ENCODE measurements around the gene BBS12.

The BBS12 gene

DNA sequence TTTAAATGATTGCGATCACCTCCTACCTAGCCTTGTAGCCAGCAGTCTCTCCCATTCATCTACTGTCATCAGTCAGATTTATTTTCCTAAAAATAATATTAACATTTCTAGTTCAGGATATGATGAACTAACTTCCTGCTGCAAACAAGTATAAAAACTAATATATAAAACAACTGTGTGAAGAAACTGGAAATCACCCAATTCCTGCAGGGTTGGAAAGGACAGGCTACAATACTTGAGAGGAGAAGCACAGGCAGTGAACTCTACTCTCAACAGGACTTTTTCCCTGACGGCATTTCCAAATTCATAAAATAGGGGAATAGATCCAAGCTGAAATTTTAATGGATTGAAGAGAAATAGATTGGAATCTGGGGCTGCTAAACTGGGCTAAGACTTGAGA lies 14.2 kb upstream of the BBS12 start:
- Histone ChIP-seq H3K27me3 (ENCODE audit: control insufficient read depth, insufficient read depth, low read length) (no peaks in the 10 kb centered on the region), H3K9me3 (ENCODE audit: control insufficient read depth, low read length) (no peaks in the 10 kb centered on the region), H3K9ac (ENCODE audit: low read length) (no peak overlapping the region), H3K4me3 (ENCODE audit: low read length) (no peak overlapping the region), H3K36me3 (ENCODE audit: control insufficient read depth, insufficient read depth, low read length) (no peaks in the 10 kb centered on the region), H3K4me1 (ENCODE audit: control insufficient read depth, insufficient read depth, low read length) (no peaks in the 10 kb centered on the region)

DNA sequence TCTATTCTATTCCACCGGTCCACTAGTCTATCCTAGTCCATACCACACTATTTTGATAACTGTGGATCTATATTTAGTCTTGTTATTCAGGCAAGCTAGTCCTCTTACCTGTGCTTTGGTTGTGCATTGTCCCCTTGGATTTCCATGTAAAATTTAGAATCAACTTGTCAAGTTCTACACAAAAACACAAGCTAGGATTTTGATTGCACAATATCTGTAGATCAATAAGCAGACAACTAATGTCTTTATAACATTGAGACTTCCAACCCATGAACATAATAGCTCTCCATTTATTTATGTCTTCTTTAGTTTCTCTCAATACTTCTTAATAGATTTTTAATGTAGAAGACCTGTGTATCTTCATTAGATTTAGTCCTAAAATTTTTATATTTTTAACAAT lies 10.2 kb upstream of the BBS12 start:
- H3K4me1 ChIP-seq (ENCODE audit: control insufficient read depth, insufficient read depth, low read length), result no peaks in the 10 kb centered on the region
- H3K9me3 ChIP-seq (ENCODE audit: control insufficient read depth, low read length), result no peaks in the 10 kb centered on the region
- no peaks in the 10 kb centered on the region for H3K36me3 ChIP-seq (ENCODE audit: control insufficient read depth, insufficient read depth, low read length)
- no peaks in the 10 kb centered on the region for H3K27me3 ChIP-seq (ENCODE audit: control insufficient read depth, insufficient read depth, low read length)
- no peak overlapping the region for H3K4me3 ChIP-seq (ENCODE audit: low read length)
- no peak overlapping the region for H3K9ac ChIP-seq (ENCODE audit: low read length)

DNA sequence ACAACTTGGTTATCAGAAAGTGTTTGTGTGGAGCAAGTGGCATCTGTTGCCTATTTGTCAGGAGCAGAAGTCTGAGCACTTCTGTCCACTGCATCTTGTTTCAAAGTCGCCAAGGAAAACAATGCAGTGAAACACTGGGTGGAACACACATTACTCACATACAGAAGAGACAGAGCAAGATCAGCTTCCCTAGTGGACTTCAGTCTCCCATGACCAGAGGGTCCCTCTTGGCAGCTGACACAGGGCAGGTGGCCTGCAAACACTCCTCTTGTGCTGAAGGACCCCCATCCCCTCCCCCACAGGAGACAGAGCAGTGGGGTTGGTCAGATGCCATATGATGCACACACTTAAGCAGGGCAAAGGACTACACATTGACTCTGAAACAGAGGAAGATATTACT lies 3.6 kb upstream of the BBS12 start:
- no peak overlapping the region for H3K4me3 ChIP-seq (ENCODE audit: low read length)
- H3K9ac ChIP-seq (ENCODE audit: low read length), result no peak overlapping the region
- no peaks in the 10 kb centered on the region for H3K36me3 ChIP-seq (ENCODE audit: control insufficient read depth, insufficient read depth, low read length)
- peaks cover 6% of the 10 kb centered on the region for H3K4me1 ChIP-seq (ENCODE audit: control insufficient read depth, insufficient read depth, low read length)
- no peaks in the 10 kb centered on the region for H3K9me3 ChIP-seq (ENCODE audit: control insufficient read depth, low read length)
- H3K27me3 ChIP-seq (ENCODE audit: control insufficient read depth, insufficient read depth, low read length), result no peaks in the 10 kb centered on the region

DNA sequence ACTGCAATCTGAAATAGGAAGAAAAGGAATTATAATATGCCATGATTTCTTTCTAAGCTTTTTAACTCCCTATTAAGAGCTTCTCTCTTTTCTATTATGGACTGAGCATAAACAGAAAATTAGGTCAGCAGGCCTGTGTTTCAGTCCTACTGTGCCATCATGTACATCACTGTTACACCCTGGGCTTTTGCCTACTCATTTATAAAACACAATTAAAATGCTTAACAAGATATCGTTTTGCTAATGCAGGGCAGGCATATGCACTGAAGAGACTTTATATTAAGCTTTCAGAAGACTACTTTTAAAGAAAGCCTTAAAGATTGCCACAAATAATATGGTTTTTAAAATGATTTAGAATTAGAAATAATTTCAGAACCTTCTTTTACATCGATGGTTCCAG lies 828 bp upstream of the BBS12 start:
- Histone ChIP-seq H3K4me3 (ENCODE audit: low read length) (no peak overlapping the region), H3K9ac (ENCODE audit: low read length) (peak overlapping the region; percentile 75), H3K4me1 (ENCODE audit: control insufficient read depth, insufficient read depth, low read length) (peaks cover 8% of the 10 kb centered on the region), H3K27me3 (ENCODE audit: control insufficient read depth, insufficient read depth, low read length) (no peaks in the 10 kb centered on the region), H3K36me3 (ENCODE audit: control insufficient read depth, insufficient read depth, low read length) (no peaks in the 10 kb centered on the region), H3K9me3 (ENCODE audit: control insufficient read depth, low read length) (no peaks in the 10 kb centered on the region)

DNA sequence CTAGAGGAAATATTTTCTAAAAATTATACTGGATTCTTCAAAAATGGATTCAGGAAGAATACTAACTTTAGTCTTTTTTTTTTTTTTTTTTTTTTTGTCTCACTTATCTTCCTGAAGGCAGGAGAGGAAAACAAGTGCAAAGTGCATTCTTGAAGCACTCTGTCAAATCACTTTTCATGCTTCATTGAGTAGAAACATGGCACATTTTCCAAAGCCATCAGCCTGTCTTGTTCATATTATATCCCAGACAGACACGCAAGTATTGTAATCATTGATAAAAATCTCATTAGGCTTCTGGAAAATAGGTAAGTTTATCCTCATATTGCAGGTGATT lies 1.2 kb downstream of the BBS12 start:
- Histone ChIP-seq H3K9me3 (ENCODE audit: control insufficient read depth, low read length) (no peaks in the 10 kb centered on the region), H3K4me1 (ENCODE audit: control insufficient read depth, insufficient read depth, low read length) (peaks cover 8% of the 10 kb centered on the region), H3K9ac (ENCODE audit: low read length) (peak overlapping the region; percentile 75), H3K27me3 (ENCODE audit: control insufficient read depth, insufficient read depth, low read length) (no peaks in the 10 kb centered on the region), H3K4me3 (ENCODE audit: low read length) (peak overlapping the region; percentile 49), H3K36me3 (ENCODE audit: control insufficient read depth, insufficient read depth, low read length) (no peaks in the 10 kb centered on the region)

DNA sequence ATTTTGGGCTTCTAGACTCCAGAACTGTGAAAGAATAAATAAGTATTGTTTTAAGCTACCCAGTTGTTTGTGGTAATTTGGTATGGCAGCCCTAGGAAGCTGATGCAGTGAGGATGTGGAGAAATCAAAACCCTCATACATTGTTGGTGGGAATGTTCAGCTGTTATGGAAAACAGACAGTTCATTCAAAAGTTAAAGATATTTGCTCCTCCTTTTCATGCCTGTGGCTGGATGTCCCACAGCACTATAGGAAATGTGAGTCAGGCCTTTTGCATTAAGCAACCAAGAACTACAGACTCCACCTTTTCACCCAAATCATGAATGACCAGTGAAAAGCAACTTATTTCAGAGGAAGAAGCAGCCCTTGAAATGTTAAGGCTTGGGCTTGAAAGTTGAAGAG lies 6.7 kb downstream of the BBS12 start:
- H3K4me1 ChIP-seq (ENCODE audit: control insufficient read depth, insufficient read depth, low read length), result no peaks in the 10 kb centered on the region
- H3K36me3 ChIP-seq (ENCODE audit: control insufficient read depth, insufficient read depth, low read length), result no peaks in the 10 kb centered on the region
- H3K9me3 ChIP-seq (ENCODE audit: control insufficient read depth, low read length), result no peaks in the 10 kb centered on the region
- no peak overlapping the region for H3K4me3 ChIP-seq (ENCODE audit: low read length)
- H3K27me3 ChIP-seq (ENCODE audit: control insufficient read depth, insufficient read depth, low read length), result no peaks in the 10 kb centered on the region
- H3K9ac ChIP-seq (ENCODE audit: low read length), result no peak overlapping the region

DNA sequence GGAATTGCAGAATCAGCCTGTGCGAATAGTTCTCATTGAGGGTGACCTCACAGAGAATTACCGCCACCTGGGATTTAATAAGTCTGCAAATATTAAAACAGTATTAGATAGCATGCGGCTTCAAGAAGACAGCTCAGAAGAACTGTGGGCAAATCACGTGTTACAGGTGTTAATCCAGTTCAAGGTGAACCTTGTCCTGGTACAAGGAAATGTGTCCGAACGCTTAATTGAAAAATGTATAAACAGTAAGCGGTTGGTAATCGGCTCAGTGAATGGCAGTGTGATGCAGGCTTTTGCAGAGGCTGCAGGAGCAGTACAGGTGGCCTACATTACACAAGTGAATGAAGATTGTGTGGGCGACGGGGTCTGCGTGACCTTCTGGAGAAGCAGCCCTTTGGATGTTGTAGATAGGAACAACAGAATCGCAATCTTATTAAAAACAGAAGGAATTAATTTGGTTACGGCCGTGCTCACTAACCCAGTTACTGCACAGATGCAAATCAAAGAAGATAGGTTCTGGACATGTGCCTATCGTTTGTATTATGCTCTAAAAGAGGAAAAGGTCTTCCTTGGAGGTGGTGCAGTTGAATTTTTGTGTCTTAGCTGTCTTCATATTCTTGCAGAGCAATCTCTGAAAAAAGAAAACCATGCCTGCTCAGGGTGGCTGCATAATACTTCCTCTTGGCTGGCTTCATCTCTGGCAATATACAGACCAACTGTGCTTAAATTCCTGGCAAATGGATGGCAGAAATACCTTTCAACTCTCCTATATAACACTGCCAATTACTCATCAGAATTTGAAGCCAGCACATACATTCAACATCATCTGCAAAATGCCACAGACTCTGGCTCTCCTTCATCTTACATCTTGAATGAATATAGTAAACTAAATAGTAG lies 10.7 kb downstream of the BBS12 start:
- Histone ChIP-seq H3K27me3 (ENCODE audit: control insufficient read depth, insufficient read depth, low read length) (no peaks in the 10 kb centered on the region), H3K4me3 (ENCODE audit: low read length) (no peak overlapping the region), H3K9me3 (ENCODE audit: control insufficient read depth, low read length) (no peaks in the 10 kb centered on the region), H3K4me1 (ENCODE audit: control insufficient read depth, insufficient read depth, low read length) (no peaks in the 10 kb centered on the region), H3K9ac (ENCODE audit: low read length) (no peak overlapping the region), H3K36me3 (ENCODE audit: control insufficient read depth, insufficient read depth, low read length) (no peaks in the 10 kb centered on the region)

DNA sequence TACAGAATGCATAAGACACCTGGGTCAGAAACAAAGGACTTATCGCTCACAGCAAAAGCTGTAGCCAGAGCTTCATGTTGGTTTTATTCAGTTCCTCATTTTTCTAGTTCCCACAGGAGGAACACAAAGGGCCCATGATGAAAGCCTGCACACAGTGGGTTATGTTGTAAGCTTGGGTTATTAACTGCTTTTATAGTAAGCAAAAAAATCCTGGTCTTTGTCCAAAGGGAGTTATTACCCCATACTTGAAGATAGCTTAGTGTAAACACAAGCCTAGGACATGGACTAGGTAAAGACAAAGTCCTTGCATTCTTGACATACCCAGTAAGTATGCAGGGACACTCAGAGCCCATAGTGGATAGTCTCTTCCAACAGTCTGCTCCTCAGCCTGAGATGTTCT lies 11.7 kb downstream of the BBS12 start:
- Histone ChIP-seq H3K9ac (ENCODE audit: low read length) (no peak overlapping the region), H3K4me1 (ENCODE audit: control insufficient read depth, insufficient read depth, low read length) (no peaks in the 10 kb centered on the region), H3K36me3 (ENCODE audit: control insufficient read depth, insufficient read depth, low read length) (no peaks in the 10 kb centered on the region), H3K27me3 (ENCODE audit: control insufficient read depth, insufficient read depth, low read length) (no peaks in the 10 kb centered on the region), H3K9me3 (ENCODE audit: control insufficient read depth, low read length) (no peaks in the 10 kb centered on the region), H3K4me3 (ENCODE audit: low read length) (no peak overlapping the region)

DNA sequence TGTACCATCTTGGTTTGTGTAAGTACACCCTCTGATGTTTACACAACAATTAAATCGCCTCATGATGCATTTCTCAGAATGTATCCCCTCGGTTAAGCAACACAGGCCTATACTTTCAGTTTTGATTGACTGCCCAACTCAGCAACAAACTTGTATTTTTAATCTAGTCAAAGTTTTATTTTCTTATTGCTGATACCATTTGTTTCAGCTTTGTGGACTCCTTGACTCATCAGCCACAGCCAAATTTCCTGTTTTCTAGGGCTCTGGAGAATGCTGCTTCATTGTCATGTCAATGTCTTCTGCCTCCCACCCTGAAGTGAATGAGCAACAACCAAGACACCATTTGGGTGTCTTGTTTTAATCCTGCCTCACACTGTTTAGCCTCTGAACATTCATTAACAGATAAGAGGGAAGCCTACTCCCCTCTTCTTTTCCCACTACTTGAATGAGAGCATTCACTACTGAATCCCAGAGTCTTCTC lies 14.0 kb downstream of the BBS12 start:
- no peaks in the 10 kb centered on the region for H3K9me3 ChIP-seq (ENCODE audit: control insufficient read depth, low read length)
- no peak overlapping the region for H3K4me3 ChIP-seq (ENCODE audit: low read length)
- H3K9ac ChIP-seq (ENCODE audit: low read length), result no peak overlapping the region
- no peaks in the 10 kb centered on the region for H3K36me3 ChIP-seq (ENCODE audit: control insufficient read depth, insufficient read depth, low read length)
- H3K27me3 ChIP-seq (ENCODE audit: control insufficient read depth, insufficient read depth, low read length), result no peaks in the 10 kb centered on the region
- H3K4me1 ChIP-seq (ENCODE audit: control insufficient read depth, insufficient read depth, low read length), result no peaks in the 10 kb centered on the region

DNA sequence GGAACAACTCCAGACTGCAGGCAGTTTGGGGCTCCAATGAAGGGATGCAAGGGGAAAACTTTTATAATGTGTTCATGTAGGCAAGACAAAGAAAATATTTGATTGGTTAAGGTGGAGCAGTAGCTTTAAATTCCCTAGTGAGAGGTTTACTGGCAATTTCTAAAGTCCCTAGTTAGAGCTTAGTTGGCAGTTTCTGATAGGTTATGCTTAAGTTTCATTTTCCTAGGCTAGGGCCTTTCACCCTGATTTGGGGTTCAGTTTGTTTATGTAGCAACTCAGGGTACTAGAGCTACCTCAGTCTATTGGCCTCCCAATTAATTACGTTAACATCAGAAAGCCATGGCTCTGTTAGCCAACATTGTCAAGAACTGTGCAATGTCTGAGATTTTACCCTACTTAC lies 14.6 kb downstream of the BBS12 start:
- Histone ChIP-seq H3K36me3 (ENCODE audit: control insufficient read depth, insufficient read depth, low read length) (no peaks in the 10 kb centered on the region), H3K4me3 (ENCODE audit: low read length) (no peak overlapping the region), H3K4me1 (ENCODE audit: control insufficient read depth, insufficient read depth, low read length) (no peaks in the 10 kb centered on the region), H3K9ac (ENCODE audit: low read length) (no peak overlapping the region), H3K9me3 (ENCODE audit: control insufficient read depth, low read length) (no peaks in the 10 kb centered on the region), H3K27me3 (ENCODE audit: control insufficient read depth, insufficient read depth, low read length) (no peaks in the 10 kb centered on the region)

DNA sequence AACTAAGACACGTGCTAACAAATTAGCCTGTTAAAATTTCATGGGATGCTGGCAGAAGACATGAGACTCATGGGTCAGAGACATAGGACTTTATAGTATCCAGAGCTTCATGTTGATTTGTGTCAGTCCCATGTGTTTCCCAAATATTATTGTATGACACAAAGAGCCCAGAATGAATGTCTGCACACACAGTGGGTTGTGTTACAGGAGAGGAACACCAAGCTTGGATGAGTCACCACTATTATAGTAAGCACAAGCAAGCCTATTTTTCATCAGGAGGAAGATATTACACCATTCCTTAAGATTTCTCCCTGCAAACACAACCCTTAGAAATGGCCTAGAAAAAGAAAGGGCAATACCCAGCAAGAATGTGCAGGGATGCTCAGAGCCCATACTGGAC lies 15.4 kb downstream of the BBS12 start:
- Histone ChIP-seq H3K9ac (ENCODE audit: low read length) (no peak overlapping the region), H3K36me3 (ENCODE audit: control insufficient read depth, insufficient read depth, low read length) (no peaks in the 10 kb centered on the region), H3K27me3 (ENCODE audit: control insufficient read depth, insufficient read depth, low read length) (no peaks in the 10 kb centered on the region), H3K4me3 (ENCODE audit: low read length) (no peak overlapping the region), H3K9me3 (ENCODE audit: control insufficient read depth, low read length) (no peaks in the 10 kb centered on the region), H3K4me1 (ENCODE audit: control insufficient read depth, insufficient read depth, low read length) (no peaks in the 10 kb centered on the region)

DNA sequence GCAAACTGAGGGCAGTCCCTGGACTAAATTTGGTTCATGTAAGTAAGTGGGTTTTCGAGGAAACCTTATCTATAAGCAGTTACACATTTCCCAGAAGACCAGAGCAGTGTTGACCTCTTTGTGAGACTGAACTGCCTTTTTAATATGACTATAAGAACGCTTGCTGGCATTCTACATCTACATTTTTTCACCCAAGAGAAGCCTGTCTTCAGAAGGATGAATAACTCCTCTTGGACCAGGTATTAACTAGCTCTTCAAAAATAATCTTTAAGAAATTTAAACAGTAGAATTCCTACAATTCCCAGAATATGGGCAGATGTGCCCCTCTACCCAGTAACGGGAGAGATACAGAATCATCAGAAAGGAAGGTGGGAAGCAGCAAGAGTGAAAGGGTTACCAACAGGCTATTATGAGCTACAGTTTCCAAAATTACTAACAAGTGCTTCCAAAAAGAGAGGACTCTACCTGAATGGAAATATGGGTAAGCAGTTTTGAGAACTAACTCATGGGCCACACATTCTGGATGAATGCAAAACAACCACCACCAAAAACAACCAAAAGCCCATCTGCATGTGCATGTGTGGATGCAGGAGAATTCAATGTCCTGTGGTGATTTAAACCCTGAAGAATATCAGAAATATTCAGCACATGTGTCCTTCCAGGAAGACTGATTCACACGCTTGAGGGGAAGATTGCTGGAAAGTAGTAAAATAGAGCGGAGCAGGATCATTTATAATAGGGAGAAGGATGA lies 17.4 kb downstream of the BBS12 start:
- Histone ChIP-seq H3K4me3 (ENCODE audit: low read length) (no peak overlapping the region), H3K27me3 (ENCODE audit: control insufficient read depth, insufficient read depth, low read length) (no peaks in the 10 kb centered on the region), H3K36me3 (ENCODE audit: control insufficient read depth, insufficient read depth, low read length) (no peaks in the 10 kb centered on the region), H3K4me1 (ENCODE audit: control insufficient read depth, insufficient read depth, low read length) (no peaks in the 10 kb centered on the region), H3K9me3 (ENCODE audit: control insufficient read depth, low read length) (no peaks in the 10 kb centered on the region), H3K9ac (ENCODE audit: low read length) (no peak overlapping the region)

Data from mucosa of stomach (tissue), 1 donor.